Renal pelvis (tissue), 4 donors: ENCODE measurements around the gene H6PD. TPM values are rescaled to one million over a fixed set of nuclear protein-coding genes. Genes with fewer than 3 reads are reported as not detected.

Source experiments
- DNase-seq: peaks from one replicate; pipeline ENCODE4 v3.0.0-alpha.2; 2013
- polyA plus RNA-seq, 3 donors: library from polyadenylated mRNA; unstranded; fragments of 120-200 nt; gene quantifications; one replicate each; pipeline ENCODE4 v1.2.1, GENCODE V29; 2013; ENCODE audit not compliant: insufficient read length in 3 of 3

Gene H6PD
- polyA plus RNA-seq, 3 donors: 36.1 to 45.2 (median 39.3) TPM

GRCh38 chr1:9275161-9275560 lies 40.6 kb downstream of the H6PD start:
- DNase-seq: no peak

GRCh38 chr1:9275567-9276034 lies 41.0 kb downstream of the H6PD start:
- no peak for DNase-seq

DNA sequence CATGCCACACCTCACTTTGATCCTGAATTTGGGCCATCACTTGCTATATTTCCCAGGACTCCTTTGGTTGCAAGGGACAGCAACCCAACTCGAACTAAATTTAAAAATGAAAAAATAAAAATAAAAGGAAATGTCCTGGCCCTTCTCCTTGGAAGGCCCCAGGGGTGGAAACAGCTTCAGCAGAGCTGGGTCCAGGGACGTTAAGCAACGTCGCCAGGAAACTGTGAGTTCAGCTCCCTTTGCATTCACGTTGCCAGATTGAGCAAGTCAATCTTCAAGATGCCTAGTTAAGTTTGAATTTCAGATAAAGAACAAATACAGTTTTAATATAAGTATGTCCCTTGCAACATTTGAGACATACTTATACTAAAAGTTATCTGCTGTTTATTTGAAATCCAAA lies 43.5 kb downstream of the H6PD start:
- no peak for DNase-seq

DNA sequence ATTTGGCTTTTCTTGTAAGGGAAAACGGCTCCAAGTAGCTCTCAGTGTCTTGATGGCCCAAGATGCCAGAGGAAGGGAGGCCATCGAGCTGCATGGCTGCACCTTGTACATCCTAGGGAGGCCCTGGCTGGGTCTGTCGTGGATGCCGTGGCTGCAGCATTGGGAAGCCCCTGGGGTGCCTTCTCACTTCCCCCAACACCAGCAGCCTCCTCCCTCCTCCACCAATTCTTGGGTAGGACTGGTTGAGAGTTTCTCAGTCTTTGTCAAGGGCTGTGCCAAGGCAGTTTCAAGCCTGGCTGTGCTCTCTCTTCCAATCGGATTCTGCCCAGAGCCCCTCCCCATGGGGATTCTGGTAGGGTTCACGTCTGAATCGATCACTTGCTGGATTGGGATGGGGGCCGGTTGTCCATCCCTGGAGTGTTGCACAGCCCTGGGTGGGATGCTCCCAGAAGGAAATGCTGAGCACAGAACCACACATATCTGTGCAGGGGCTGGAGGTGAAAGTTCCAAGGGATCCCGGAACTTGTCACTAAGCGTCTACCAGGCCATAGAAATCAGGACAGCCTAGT lies 44.1 kb downstream of the H6PD start:
- no peak for DNase-seq

DNA sequence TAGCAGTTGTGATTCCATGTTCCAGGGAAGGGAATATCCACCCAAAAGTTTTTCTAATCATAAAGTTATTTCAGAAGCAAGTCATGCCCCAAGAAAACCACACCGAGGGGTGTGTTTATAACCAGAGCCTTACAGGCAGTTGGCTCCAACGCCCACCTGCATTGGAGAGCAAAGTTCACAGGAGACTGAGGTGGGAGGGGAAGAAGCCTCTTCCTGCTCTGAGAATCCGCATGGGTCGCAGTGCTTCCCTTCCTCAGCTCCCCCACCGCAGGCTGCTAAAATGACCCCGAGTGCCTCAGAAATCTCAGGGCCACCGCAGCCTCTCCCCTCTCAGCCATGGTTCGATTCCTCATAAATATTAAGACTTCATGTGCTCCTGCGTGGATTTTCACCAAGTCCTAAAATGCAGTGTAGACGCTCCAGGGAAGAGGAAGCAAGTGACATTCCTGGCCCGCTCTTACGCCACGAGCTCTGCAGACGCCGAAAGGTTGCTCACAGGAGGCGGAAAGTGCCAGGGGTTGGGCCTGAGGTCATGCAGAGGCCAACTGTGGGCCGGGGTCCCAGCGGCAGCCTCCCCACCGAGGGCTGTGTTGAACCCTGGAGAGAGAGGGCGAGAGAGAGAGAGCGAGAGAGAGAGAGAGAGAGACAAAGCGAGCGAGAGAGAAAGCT lies 44.7 kb downstream of the H6PD start:
- DNase-seq: no peak

DNA sequence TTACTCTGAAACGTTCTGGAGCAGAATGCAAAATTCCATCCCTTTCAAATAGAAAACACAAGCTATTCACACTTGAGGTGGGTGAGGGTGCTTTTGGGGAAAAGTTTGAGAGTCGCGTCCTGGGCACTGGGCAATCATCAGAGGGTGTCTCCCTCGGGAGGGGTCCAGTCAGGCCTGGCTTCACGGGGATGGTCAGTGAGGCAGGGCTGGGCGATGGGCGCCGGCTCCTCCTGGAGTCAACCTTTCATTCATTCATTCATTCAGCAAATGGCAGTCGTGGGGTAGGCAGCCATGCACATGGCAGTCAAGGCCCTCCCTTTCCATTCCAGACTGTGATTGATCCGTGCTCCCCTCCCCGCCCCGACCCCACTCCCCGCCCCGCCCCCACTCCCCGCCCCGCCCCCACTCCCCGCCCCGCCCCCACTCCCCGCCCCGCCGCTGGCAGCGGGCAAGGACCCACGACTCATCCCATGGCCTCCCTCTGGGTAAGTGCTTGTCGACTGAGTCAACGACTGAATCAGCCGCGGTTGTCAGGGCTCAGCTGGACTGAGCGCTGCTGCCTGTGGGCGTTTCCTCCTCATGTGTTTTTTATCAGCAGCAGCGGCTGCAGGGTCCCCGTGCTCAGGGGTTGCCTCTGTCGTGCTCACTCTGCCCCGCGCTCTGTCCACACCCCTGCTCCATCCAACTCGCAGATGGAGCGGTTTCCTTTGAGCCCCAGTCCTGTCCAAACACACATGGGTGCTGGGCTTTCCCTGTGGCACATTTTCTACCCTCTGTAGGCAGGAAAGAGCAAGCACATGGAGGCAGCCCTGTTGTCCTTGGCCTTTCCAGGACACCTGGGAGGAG lies 45.7 kb downstream of the H6PD start:
- no peak for DNase-seq

DNA sequence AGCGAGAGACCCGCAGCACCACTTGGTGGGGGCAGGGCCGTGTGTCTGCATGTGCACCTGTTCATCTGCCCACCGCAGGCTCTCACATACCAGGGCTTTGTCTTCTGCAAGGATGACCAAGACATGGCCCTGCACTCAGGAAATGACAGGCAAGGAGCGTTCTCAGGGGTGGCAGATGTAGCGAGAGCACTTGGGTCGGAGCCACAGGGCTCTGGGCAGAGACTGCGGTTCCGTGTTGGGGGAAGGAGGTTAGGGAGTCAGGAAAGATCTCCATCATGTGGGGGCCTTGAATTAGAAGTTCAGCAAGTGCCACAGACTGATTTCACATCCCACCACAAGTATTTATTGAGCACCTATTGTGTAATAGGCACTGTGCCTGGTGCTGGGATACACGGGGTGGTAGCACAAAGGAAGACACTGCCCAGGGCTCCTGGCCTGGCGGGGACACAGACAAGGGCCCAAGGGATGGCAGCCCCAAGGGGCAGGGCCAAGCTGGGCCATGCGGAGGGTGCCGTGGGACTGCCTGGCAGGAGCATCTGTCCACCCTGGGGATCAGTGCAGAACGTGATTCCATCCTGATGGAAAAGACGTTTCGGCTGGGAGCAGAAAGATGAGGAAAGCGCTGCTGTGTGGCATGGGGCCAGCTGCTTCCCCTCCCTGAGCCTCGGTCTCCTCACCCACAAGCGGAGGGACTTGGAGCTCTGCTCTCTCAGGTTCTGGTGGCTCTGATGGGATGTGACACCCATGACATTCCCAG lies 46.7 kb downstream of the H6PD start:
- DNase-seq: no peak

DNA sequence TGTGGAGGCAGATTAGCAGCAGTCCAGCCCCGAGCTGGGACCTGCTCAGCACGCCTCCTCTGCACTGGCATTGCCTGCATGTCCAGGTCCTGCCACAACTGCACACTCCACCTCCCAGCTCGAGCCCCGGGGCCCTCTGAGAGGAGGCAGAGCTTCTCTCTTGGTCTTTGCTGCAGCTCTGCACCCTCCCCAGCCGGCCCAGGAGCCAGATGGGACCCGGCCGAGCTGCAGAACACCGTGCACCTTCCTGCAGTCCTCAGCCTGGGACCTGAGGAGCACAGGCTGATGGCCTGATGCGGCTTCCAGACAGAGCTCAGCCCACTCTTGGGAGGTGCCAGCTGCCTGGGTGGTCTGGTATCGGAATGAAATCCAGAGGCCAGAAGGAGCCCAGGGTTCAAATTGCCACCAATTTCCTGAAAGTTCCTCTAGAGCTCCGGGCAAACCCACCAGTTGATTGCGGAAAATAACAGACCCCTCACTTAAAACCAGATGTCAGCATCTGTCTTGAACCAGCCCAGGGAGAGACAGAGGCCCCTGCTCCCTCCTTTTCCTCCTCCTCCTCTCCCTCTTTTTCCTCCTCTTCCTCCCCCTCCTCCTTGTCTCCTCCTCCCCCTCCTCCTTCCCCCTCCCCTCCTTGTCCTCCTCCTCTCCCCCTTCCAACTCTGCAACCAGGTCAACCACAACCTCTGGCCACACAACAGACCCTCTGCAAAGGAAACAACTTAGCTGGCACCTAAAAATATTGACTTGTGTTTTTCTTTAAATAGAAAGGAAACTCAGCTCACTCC lies 47.5 kb downstream of the H6PD start:
- DNase-seq: no peak

DNA sequence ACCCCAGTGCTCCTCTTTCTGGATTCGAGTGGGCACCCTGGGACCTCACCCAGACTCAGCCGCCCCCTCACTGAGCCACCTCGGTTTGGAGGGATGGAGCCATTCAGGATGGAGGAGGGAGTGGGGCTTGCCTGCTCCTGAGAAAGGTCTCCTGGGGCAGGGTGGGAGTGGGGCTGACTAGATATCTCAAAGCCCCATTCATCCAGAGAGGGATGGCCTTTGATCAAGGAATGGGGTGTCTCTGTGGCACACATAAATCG lies 48.1 kb downstream of the H6PD start:
- no peak for DNase-seq

- no peak for DNase-seq
These were observed 49.5 kb downstream of the H6PD start for GRCh38 chr1:9284061-9284460.

DNA sequence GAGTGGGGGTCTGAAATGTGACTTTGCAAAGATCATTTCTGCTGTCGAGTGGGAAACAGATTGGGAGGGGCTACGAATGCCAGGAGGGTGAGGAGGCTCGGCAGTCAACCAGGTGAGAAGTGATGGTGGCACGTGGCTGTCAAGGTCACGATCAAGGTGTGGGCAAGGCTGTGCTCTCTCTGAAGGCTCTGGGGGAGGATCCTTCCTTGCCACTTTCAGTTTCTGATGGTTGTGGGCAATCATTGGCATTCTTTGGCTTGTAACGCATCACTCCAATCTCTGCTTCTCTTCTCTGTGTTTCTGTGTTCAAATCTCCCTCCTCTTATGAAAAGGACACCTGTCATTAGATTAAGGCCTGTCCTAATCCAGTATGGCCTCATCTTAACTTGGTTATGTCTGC lies 52.0 kb downstream of the H6PD start:
- DNase-seq: no peak

GRCh38 chr1:9289090-9289534 lies 54.5 kb downstream of the H6PD start:
- DNase-seq: no peak

DNA sequence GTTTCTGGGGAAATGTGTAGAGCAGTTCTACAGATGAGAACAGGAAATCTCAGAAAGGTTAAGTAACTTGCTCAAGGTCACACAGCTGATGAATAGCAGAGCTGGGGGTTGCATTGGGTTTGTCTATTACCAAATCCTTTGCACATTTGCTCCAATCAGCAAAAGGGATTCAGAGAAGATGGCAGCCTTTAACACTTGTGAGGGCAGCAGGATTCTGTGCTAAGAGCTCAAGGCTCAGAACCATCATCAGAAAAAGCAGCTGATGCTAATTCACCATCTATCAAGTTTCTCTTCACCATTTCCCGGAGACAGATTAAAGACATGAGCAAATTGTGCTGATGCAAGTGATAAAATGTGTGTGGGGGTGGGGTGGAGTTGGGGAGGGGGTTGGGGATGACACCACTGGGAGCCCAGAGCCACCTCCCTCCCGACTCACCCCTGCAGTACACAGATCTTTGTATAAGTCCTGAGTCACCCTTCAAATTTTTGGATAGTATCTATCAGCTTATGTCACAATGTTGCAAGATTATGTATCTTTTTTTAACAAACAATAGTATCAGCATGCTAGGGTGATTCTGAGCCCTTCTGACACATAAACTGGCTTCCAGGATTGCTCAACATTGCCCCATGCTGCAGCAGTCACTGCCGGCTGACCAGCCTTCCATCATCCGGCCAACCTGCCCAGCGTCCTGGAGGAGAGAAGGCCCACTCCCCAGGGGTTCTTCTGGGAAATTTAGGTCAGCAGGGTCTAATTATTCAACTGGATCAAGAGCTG lies 55.3 kb downstream of the H6PD start:
- DNase-seq: no peak

- DNase-seq: no peak
These were observed 57.4 kb downstream of the H6PD start for GRCh38 chr1:9291914-9292360.

GRCh38 chr1:9292361-9293240 lies 58.0 kb downstream of the H6PD start, which contains the start of gene SPSB1:
Gene SPSB1, plus strand, starts transcription at chr1:9292894. Its CDS starts 62,998 bp downstream, at chr1:9355892.
- DNase-seq: peak; percentile 84

GRCh38 chr1:9293241-9293532 lies 58.6 kb downstream of the H6PD start:
- DNase-seq: no peak

- DNase-seq: no peak
These were observed 59.2 kb downstream of the H6PD start for GRCh38 chr1:9293533-9294404.

- DNase-seq: no peak
These were observed 59.8 kb downstream of the H6PD start for GRCh38 chr1:9294405-9294773.
